AG04449 (cell line): Measurements from ENCODE around the gene GHSR.

Source experiments
- CTCF ChIA-PET: fragments of 350-600 bp; formaldehyde crosslinking; extraction: SDS; loops from one replicate; lab custom pipeline; 2021; ENCODE audit warnings: antibody characterized with exemption; lab: Yijun Ruan, JAX
- POLR2A ChIA-PET: fragments of 400-600, 350-600 bp; formaldehyde crosslinking; extraction: SDS; loops from one replicate; lab custom pipeline; 2020; ENCODE audit warnings: antibody characterized with exemption, inconsistent platforms; lab: Yijun Ruan, JAX
- DNase-seq: peaks from one replicate; pipeline ENCODE4 v3.0.0-alpha.2; 2010; ENCODE audit warnings: low read depth, low spot score
- H3K4me3 ChIP-seq: 2 replicates; pipeline ENCODE4 v1.5.1; 2011; ENCODE audit warnings: low read depth, mild to moderate bottlenecking, control low read depth, low read length
- CTCF ChIP-seq: IDR thresholded peaks from one replicate; pipeline ENCODE4 v1.5.1; 2011; ENCODE audit warnings: mild to moderate bottlenecking, moderate library complexity, low read length, control low read depth, inconsistent platforms; ENCODE audit not compliant: insufficient read depth; ENCODE audit errors: missing control alignments

GHSR gene

DNA sequence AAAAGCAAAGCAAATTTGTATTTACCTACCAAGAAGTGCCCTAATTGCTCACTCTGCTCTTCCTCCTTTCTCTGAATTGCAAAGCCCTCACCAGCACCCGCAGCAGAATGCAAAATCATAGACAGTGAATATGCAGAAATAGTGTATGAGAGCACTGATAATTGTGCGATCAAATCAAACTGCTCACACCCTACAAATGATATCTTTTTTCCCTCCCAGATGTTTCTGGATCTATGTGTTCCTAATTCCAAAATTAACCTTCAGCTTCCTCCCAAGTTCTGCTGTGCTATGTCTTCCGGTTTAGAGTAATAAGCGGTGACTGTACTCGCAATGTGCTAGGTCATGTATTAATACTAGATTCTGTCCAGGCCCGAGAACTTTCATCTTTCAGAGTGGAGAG lies 3.4 kb downstream of the GHSR start:
- POLR2A ChIA-PET: no interaction called here
- CTCF ChIA-PET: interaction anchor here (1.2 to 1.3 kb wide), 2 partner anchors 10 to 17 kb away, joined by 3 to 10 read pairs; no protein-coding TSS in a partner anchor
- DNase-seq: no peak
- no peak for TF ChIP-seq CTCF
- no peak overlapping the region for H3K4me3 ChIP-seq

DNA sequence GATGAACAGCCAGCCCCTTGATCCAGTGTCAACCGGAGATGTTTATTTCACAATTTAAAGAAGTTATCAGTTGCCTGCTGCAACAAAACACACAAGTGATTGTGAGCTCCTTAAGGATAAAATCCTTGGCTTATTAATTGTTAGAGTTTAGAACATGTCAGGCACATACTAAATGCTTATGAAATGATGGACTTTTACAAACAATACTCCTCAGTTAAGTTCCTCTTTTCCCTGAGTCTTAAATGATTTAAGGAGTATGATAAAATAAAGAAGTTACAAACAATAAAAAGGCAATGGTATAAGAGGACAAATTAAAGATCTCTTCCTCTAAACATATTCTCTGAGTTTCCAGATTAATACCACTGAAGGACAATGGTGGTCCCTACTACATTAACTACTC lies 5.7 kb downstream of the GHSR start:
- H3K4me3 ChIP-seq: no peak overlapping the region
- no peak for DNase-seq
- ChIA-PET POLR2A (no interaction called here), CTCF (interaction anchor here (1.8 kb wide), 1 partner anchor 19 kb away, joined by 6 read pairs; no protein-coding TSS in a partner anchor)
- TF ChIP-seq CTCF: no peak

GRCh38 chr3:172441581-172441980 lies 6.7 kb downstream of the GHSR start:
- POLR2A ChIA-PET: no interaction called here
- TF ChIP-seq CTCF: no peak
- no peak overlapping the region for H3K4me3 ChIP-seq
- CTCF ChIA-PET: interaction anchor here (1.8 kb wide), 1 partner anchor 20 kb away, joined by 6 read pairs; no protein-coding TSS in a partner anchor
- no peak for DNase-seq

GRCh38 chr3:172438186-172438585 lies 10.1 kb downstream of the GHSR start:
- POLR2A ChIA-PET: no interaction called here
- no peak overlapping the region for H3K4me3 ChIP-seq
- no peak for DNase-seq
- no peak for TF ChIP-seq CTCF
- CTCF ChIA-PET: no interaction called here

DNA sequence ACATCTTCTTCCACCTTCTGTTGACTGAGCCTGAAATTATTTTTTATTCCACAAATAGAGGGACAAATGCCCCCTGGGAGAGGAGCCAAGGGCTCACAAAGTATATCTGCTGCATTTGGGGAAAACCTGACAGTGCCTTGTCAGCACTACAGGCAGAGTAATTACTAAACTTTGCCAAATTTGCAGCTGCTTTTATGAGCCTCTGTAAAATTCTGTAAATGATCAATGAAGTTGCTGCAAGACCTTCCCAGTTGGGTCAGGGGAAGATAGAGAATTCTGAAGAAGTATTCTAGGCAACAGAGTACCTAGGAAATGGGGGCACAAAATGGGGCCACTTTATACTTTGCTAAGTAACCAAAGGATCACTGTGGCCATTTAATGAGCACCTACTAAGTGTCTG lies 10.5 kb downstream of the GHSR start:
- CTCF ChIA-PET: no interaction called here
- POLR2A ChIA-PET: no interaction called here

DNA sequence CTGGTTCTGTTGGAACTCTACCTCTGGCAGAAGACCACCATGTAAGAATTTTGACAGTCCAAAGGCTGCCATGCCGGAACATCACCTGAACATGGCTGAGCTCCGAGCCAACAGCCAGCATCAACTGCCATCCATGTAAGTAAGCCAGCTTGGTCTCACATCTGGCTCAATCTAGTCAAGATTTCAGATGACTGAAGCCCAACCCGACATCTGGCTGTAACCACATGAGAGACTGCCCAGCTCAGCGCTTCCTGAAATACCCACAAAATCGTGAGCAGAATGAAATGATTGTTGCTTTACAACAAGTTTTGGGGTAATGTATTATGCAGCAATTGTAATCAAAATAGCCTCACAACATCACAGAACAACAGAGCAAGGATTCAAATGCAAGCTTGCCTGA lies 32.9 kb downstream of the GHSR start:
- POLR2A ChIA-PET: no interaction called here
- CTCF ChIA-PET: no interaction called here
- TF ChIP-seq CTCF: no peak
- no peak for DNase-seq
- no peak overlapping the region for H3K4me3 ChIP-seq

More for the DNA sequence above, 10.5 kb downstream of the GHSR start:
- no peak overlapping the region for H3K4me3 ChIP-seq
- no peak for TF ChIP-seq CTCF
- no peak for DNase-seq
